Stimulated activated CD4-positive, alpha-beta T cell treated with anti-CD3 and anti-CD28 coated beads, Interleukin-12 subunit alpha, Interleukin-12 subunit beta, amount 100 ng/mL, for 4 hours (primary cell): Measurements from ENCODE around the gene S100A1.
"Not testable (repeated sequence)": the region's sequence is repeated elsewhere in the genome, so short reads cannot be mapped to it uniquely, and the experiment has no call there.

Experiments
- DNase-seq: peaks from one replicate; pipeline ENCODE4 v3.0.0-alpha.2; 2020

S100A1 gene

GRCh38 chr1:153627715-153628626 is at the start of gene S100A1:
TSS of gene S100A1 (plus strand) at chr1:153628434. CDS start at chr1:153630522, 2,088 bp downstream.
- no peak for DNase-seq

- no peak for DNase-seq
These were observed 49.7 kb upstream of the S100A1 start for GRCh38 chr1:153578490-153578889.

GRCh38 chr1:153578936-153579335 is 49.3 kb upstream of the S100A1 start:
- no peak for DNase-seq

GRCh38 chr1:153582836-153583235 is 45.4 kb upstream of the S100A1 start:
- DNase-seq = not testable (repeated sequence)

- DNase-seq = not testable (repeated sequence)
These were observed 44.7 kb upstream of the S100A1 start for GRCh38 chr1:153583514-153583913.

GRCh38 chr1:153583976-153584375 is 44.3 kb upstream of the S100A1 start:
- no peak for DNase-seq

- no peak for DNase-seq
These were observed 43.2 kb upstream of the S100A1 start for GRCh38 chr1:153585006-153585405.

- no peak for DNase-seq
These were observed 41.9 kb upstream of the S100A1 start for GRCh38 chr1:153586347-153586746.

GRCh38 chr1:153587314-153587713 is 40.9 kb upstream of the S100A1 start:
- DNase-seq = no peak

GRCh38 chr1:153588033-153588432 is 40.2 kb upstream of the S100A1 start:
- DNase-seq = not testable (repeated sequence)

- no peak for DNase-seq
These were observed 39.8 kb upstream of the S100A1 start for GRCh38 chr1:153588482-153588881.

- DNase-seq = no peak
These were observed 35.5 kb upstream of the S100A1 start for GRCh38 chr1:153592748-153593147.

- no peak for DNase-seq
These were observed 31.0 kb upstream of the S100A1 start for GRCh38 chr1:153597206-153597605.

GRCh38 chr1:153598309-153599172 is 29.7 kb upstream of the S100A1 start:
- DNase-seq = no peak

- DNase-seq = no peak
These were observed 28.4 kb upstream of the S100A1 start for GRCh38 chr1:153599847-153600246.

GRCh38 chr1:153602749-153603148 is 25.5 kb upstream of the S100A1 start:
- no peak for DNase-seq

- DNase-seq = no peak
These were observed 22.0 kb upstream of the S100A1 start for GRCh38 chr1:153606194-153606593.

- no peak for DNase-seq
These were observed 20.9 kb upstream of the S100A1 start for GRCh38 chr1:153607381-153607780.

GRCh38 chr1:153608089-153608682 is 20.0 kb upstream of the S100A1 start:
- no peak for DNase-seq

GRCh38 chr1:153608742-153609584 is 19.3 kb upstream of the S100A1 start:
- no peak for DNase-seq

GRCh38 chr1:153609585-153609907 is 18.7 kb upstream of the S100A1 start:
- no peak for DNase-seq

- no peak for DNase-seq
These were observed 17.9 kb upstream of the S100A1 start for GRCh38 chr1:153610334-153610733.
